DND-41 (cell line): Measurements from ENCODE around the gene ROGDI.

Source experiments
- EZH2 ChIP-seq: IDR thresholded peaks from 3 replicates; pipeline ENCODE4 v1.6.1; 2012; ENCODE audit warnings: borderline replicate concordance, low read depth, mild to moderate bottlenecking, moderate library complexity, low read length, inconsistent platforms; ENCODE audit not compliant: severe bottlenecking
- TF ChIP-seq, protein P1 (sequence below): IDR thresholded peaks from 2 replicates; pipeline ENCODE4 v1.5.1; 2012; ENCODE audit warnings: borderline replicate concordance, low read length, moderate library complexity, mild to moderate bottlenecking; ENCODE audit not compliant: poor library complexity, severe bottlenecking; ENCODE audit errors: extremely low read depth

DNA sequence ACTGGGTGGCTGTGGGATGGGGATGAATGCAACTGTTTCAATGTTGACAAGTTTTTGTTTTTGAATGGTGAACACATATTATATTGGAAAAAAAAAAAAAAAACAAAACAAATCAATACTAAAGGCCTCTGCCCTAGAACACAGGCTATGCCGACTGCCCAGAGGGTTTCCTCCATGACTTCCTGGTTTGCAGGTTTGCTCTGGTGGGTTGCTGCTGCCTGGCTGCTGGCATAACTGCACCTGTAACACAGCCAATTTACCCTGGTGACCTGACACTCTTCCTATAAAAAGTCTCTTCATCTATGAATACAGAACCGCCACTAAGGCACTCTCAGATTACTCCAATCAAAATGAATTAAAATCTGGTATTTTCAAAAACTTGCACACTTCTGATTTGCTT is 34.3 kb upstream of the ROGDI start:
- TF ChIP-seq, protein P1, sequence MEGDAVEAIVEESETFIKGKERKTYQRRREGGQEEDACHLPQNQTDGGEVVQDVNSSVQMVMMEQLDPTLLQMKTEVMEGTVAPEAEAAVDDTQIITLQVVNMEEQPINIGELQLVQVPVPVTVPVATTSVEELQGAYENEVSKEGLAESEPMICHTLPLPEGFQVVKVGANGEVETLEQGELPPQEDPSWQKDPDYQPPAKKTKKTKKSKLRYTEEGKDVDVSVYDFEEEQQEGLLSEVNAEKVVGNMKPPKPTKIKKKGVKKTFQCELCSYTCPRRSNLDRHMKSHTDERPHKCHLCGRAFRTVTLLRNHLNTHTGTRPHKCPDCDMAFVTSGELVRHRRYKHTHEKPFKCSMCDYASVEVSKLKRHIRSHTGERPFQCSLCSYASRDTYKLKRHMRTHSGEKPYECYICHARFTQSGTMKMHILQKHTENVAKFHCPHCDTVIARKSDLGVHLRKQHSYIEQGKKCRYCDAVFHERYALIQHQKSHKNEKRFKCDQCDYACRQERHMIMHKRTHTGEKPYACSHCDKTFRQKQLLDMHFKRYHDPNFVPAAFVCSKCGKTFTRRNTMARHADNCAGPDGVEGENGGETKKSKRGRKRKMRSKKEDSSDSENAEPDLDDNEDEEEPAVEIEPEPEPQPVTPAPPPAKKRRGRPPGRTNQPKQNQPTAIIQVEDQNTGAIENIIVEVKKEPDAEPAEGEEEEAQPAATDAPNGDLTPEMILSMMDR = no peak
- no peak for TF ChIP-seq EZH2
